Upper lobe of left lung (tissue), 4 donors: ENCODE results near the gene HACL1.
"Not testable (repeated sequence)": the region's sequence is repeated elsewhere in the genome, so short reads cannot be mapped to it uniquely, and the experiment has no call there.

Experiments used
- POLR2A ChIP-seq, 4 donors: fragments of 450-650 bp; IDR thresholded peaks; one replicate each; pipeline ENCODE4 v1.5.1; 2016 to 2017; ENCODE audit warnings: antibody characterized with exemption in 4 of 4, mild to moderate bottlenecking in 2 of 4
- POLR2AphosphoS5 ChIP-seq, 2 donors: sonication (generic); formaldehyde crosslinking; IDR thresholded peaks; one replicate each; pipeline ENCODE4 v1.5.1; 2017; ENCODE audit warnings: antibody characterized with exemption in 2 of 2
- TF ChIP-seq, protein P1 (sequence below), 6 experiments: fragments of 450-650 bp in 4 of 6; fragments of 200-600 bp in 2 of 6; sonication (generic) in 2 of 6; IDR thresholded peaks; one replicate each; pipeline ENCODE4 v1.5.1; 2016 to 2019; ENCODE audit warnings: antibody characterized with exemption in 6 of 6

GRCh38 chr3:15532614-15533013 lies 68.8 kb downstream of the HACL1 start:
- TF ChIP-seq, protein P1, sequence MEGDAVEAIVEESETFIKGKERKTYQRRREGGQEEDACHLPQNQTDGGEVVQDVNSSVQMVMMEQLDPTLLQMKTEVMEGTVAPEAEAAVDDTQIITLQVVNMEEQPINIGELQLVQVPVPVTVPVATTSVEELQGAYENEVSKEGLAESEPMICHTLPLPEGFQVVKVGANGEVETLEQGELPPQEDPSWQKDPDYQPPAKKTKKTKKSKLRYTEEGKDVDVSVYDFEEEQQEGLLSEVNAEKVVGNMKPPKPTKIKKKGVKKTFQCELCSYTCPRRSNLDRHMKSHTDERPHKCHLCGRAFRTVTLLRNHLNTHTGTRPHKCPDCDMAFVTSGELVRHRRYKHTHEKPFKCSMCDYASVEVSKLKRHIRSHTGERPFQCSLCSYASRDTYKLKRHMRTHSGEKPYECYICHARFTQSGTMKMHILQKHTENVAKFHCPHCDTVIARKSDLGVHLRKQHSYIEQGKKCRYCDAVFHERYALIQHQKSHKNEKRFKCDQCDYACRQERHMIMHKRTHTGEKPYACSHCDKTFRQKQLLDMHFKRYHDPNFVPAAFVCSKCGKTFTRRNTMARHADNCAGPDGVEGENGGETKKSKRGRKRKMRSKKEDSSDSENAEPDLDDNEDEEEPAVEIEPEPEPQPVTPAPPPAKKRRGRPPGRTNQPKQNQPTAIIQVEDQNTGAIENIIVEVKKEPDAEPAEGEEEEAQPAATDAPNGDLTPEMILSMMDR (IDR thresholded peaks at IDR 0.05), result not testable (repeated sequence)
- TF ChIP-seq POLR2A, POLR2AphosphoS5 (IDR thresholded peaks at IDR 0.05): not testable (repeated sequence)
